GM19025 (cell line): ENCODE results near the gene CYB561D1.

Source experiments
- ATAC-seq: cut with Tn5 transposase; IDR thresholded peaks from one replicate; pipeline ENCODE4 v1.9.1; 2021; ENCODE audit warnings: mild to moderate bottlenecking, low read depth, moderate library complexity; ENCODE audit not compliant: unreplicated experiment

Gene CYB561D1

GRCh38 chr1:109479311-109479710 lies 14.6 kb upstream of the CYB561D1 start:
- ATAC-seq, result no peak

DNA sequence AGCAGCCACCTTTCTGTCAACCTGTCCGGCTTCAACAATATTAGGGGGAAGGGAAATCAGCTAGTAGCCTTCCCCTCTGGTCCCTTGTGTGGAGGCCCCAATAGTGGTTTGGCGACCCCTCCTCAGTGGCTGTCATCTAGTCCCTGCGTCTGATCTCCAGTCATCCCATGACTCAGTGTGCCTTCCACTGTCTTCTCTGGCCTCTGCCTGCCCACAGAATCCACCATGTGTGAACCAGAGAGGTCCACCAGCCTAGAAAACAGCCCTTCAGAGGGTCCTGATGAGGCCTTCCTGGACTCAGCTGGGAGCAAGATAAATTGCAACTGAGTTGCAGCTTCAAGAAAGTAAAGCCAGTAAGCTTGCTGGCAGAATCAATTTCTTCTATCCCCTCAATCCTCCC lies 14.0 kb upstream of the CYB561D1 start:
- ATAC-seq, result no peak

DNA sequence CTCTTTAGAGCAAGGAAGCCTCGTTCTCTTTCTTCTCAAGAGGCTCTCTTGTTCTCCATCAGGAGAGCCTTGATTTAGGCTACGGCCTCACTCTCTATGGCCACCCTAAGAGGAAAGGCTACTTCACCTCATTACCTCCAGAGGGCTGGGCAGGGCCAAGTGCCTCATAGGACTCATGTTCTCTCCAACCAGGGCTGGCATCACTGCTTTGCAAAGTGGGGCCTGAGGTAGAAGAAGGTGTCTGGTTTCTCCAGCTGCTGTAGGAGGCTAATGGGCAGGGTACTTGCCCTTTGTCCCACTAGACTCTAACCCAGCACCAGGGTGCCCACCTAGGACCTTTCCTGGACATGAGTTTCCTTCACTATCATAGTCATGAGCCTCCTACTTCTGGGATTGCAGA lies 12.2 kb upstream of the CYB561D1 start:
- no peak for ATAC-seq

GRCh38 chr1:109482242-109482641 lies 11.7 kb upstream of the CYB561D1 start:
- ATAC-seq, result no peak

DNA sequence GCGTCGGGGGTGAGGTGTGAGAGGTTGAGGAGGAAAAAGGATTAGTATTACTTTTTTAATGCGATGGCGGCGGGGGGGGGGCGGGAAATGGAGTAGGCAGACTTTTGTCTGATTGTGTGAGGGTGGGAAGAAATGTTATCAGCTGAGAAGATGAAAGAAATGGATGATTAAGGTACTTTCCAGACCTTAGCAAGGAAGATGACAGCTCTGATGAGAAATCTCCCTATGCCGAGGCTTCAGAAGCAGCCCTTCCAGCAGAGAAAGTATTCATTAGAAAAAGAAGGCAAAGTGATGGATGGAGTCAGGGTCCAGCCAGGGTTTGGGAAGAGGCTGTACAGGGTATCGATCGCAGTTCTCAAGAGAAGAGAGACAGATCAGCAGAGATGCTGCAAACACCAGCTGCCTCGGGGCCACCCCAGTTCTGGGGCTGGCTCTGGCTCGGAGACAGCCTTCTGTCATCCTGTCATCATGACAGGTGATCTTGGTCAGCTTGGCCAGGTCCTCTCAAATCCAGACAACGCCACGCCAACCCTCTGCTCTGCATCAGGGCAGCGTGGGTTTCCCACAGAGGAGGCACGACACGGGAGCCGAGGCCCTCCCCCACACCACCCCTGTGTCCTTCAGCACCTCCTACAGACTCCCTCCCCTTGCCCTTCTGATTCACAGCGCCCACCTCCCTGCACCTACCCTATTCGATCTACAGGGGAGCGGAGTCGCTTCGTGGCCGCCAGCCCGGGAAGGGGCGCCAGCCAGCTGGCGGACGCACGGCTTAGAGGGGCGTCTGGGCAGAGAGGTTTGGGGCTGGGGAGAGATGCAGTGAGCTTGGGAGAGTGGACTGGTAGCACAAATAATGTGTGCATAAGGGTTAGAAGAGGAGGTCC lies 10.9 kb upstream of the CYB561D1 start:
- peak; percentile 2 for ATAC-seq

GRCh38 chr1:109483672-109484518 lies 10.0 kb upstream of the CYB561D1 start, which contains the start of gene ATXN7L2:
TSS of gene ATXN7L2 (plus strand) at chr1:109483905. CDS start at chr1:109483954, 49 bp downstream.
- ATAC-seq, result peak; percentile 83

DNA sequence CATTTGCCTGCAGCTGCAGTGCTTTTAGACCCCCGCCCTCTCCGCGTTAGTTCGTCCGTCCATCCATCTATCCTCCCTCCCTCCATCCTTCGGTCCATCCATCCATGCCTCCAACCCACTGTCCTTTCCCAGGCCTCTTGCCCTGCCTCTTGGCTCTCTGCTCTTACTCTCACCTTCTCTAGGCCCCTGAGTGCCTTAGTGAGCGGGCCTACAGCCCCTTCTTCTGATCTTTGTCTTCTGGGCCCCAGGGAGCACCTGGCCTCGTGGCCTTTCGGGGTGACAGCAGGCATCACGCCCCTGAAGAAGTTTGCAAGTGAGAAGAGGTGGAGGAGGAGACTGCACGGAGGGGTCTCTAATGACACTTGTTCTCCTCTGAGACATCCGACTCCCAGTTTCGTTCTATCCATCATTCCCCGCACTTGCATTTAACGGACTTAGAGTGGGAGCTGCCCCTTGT lies 9.3 kb upstream of the CYB561D1 start:
- ATAC-seq, result no peak

DNA sequence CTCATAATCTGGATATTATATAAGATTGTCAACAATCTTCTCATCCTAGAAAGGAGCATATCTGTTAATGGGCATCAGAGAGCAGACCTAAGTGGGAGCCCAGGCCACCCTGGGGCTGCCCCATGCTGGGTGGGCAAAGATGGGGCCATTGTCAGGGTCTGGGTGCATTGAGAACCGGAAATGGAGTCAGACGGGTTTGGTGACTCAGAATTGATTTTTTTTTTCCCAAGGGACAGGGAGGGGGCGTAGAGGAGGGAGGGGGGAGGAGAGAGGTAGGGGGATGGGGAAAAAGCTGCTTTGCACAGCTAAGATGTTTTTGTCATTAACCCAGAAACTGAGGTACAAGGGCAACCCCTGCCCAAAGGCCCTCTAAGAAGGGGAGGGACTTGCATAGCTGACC lies 8.9 kb upstream of the CYB561D1 start:
- ATAC-seq, result no peak

GRCh38 chr1:109487261-109487660 lies 6.6 kb upstream of the CYB561D1 start:
- no peak for ATAC-seq

- ATAC-seq, result no peak
Observed at GRCh38 chr1:109488201-109488600, 5.7 kb upstream of the CYB561D1 start.

GRCh38 chr1:109488696-109489095 lies 5.2 kb upstream of the CYB561D1 start:
- no peak for ATAC-seq

DNA sequence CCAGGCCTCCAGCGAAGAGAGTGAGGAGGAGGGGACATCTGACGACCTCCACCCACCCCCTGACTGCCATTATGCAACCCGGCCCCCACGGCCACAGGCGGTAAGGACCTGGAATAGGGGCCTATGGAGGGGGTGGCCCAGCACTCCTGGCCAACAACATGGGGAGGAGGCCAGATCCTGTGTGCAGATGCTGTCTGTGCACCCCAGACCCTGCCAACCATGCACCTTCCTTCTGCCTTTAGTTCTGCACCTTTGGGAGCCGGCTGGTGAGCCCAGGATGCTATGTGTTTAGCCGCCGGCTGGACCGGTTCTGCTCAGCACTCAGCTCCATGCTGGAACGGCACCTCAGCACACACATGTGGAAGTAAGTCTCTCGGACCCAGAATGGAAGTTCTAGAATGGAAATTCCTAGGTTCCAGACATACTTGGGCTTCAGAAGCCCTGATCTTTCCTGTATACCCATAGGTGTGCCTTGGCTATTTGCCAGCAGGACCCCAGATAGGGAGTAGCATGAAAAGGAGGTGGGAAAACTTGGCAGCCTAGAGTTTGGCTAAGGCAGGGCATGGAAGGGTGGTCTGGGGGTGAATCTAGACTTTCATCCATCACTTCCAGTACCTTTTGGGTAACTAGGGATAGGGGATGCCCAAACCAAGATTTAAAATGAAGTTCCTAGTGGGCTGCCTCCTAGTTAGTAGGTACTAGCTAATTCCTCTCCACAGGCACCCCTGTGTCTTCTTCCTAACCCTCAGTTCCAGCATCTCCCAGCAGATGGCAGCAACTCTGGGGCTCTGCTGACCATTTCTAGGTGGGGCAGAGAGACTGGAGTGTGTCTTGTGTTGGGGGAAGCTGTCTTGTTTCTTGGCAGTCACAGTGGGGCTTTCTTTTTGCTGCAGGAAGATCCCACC lies 3.6 kb upstream of the CYB561D1 start:
- ATAC-seq, result no peak

DNA sequence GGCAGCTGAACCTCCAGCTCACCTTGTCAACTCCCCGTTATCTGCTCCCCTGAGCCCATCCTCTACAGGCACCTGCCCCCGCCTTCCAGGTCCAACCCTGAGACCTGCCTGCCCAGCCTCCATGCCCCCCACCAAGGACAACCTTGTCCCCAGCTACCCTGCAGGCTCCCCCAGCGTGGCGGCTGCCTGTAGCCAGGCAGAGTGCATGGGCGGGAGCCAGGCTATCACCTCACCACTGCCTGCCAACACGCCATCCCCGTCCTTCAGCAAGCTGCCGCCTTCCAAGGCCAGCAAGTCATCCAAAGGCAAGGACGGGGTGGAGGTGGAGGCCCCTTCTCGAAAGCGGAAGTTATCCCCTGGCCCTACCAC lies 3.0 kb upstream of the CYB561D1 start:
- ATAC-seq, result no peak

- ATAC-seq, result no peak
Observed at GRCh38 chr1:109491372-109491771, 2.5 kb upstream of the CYB561D1 start.

- no peak for ATAC-seq
Observed at GRCh38 chr1:109492779-109493178, 1.1 kb upstream of the CYB561D1 start.

DNA sequence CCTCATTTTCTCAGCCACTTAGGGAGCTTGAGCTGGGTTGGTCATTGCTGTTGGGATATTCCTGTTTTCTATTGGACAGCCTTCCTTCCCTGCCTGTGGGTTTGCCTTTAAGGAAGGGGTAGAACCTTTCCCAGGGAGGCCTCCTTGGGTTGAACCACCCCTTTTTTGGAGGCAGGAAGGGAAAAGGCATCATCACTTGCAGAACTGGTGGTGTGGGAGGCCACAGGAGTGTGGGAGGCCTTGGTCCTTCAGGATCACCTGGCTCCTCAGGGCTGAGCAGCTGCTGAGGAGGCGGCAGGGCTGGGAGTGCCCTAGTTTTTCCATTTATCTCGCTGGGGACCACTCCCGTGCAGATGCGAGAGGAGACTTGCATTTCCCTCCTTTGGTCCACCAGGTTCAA lies 667 bp upstream of the CYB561D1 start:
- ATAC-seq, result no peak

DNA sequence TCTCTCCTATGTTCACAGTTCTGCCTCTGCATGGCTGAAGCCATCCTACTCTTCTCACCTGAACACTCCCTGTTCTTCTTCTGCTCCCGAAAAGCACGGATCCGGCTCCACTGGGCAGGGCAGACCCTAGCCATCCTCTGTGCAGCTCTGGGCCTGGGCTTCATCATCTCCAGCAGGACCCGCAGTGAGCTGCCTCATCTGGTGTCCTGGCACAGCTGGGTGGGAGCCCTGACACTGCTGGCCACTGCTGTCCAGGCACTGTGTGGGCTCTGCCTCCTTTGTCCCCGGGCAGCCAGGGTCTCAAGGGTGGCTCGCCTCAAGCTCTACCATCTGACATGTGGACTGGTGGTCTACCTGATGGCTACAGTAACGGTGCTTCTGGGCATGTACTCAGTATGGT lies 1.8 kb downstream of the CYB561D1 start:
- no peak for ATAC-seq

DNA sequence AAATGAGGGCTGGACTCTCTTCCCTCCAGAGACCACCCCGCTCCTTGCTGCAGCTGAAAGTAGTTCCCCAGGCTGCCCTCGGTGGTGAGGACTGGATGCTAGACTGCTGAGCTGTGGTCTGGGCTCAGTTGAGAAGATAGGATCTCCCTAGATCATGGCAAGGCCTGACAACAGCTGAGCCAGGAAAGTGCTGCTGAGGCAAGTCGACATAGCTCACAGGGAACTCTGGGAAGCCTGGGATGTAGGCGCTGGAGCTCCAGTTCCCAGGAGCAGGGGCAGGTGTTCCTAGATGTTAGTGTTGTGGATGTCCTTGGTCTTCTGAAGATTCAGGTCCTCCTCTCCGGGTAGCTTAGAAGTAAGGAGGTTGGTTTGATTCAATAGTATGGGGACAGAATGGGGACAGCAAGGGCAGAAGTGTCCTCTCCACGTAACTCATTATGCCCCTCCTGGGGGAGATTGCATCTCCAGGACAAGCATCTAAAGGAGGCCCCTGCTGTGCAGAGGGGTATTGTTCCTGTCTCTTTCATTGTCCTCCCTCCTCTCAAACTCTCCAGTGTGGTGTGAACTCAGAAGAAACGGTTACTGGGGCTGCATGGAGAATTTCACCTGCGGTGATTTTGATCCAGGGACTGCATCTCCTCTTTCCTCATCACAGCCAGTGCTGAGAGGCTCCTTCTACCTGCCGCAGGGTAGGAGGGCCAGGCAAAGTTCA lies 3.7 kb downstream of the CYB561D1 start:
- no peak for ATAC-seq

DNA sequence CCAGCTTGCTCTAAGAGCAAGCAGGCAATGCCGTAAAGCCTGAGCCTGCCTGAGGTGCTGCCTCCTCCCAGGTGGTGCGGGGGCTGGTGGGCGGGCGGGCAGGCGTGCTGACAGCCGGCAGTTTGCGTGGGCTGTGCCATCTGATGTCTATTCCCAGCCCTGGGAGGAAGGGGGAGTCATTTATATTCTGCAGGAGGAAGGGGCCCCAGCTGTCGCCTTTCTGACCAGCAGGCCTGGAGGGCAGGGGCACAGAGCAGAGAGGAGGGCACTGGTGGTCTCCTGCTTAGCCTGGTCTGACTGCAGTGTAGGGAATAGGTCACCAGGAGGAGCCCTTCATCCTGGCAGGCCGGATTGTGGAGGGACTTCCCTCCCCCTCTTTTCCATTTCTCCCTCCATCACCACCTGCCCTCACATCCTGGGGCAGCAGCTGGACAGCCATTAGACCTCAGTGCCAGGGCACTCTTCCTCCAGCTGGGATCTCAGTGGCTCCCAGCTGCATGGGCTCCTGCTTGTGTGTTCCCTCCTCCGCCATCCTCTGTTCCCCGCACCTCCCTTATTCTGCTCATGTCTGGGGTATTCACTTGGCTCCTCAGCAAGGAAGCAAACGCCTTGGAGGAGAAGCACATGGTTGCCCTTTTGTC lies 4.4 kb downstream of the CYB561D1 start:
- ATAC-seq, result no peak
